Keratinocyte (primary cell): ENCODE measurements around the gene CDR2L. TPM values are rescaled to one million over a fixed set of nuclear protein-coding genes. Genes with fewer than 3 reads are reported as not detected.

Source experiments
- DNase-seq: peaks from one replicate; pipeline ENCODE4 v3.0.0-alpha.2; 2011; ENCODE audit warnings: low read depth, missing footprints, low spot score
- FAIRE-seq: peaks from 2 replicates; lab custom pipeline; 2011; peaks lifted over from hg19 to GRCh38; lab: Jason Lieb, UNC
- H2AFZ ChIP-seq: 2 replicates; pipeline ENCODE4 v1.6.0; 2012; ENCODE audit warnings: low read length, control low read depth, inconsistent platforms; ENCODE audit not compliant: control insufficient read depth
- H3K27ac ChIP-seq: 2 replicates; pipeline ENCODE4 v1.5.1; 2011; ENCODE audit warnings: low read length; ENCODE audit not compliant: control insufficient read depth, insufficient read depth
- H3K27me3 ChIP-seq: 3 replicates; pipeline ENCODE4 v1.6.0; 2011; ENCODE audit warnings: low read length; ENCODE audit not compliant: control insufficient read depth, insufficient read depth; ENCODE audit errors: extremely low read depth
- H3K36me3 ChIP-seq, 2 experiments: 2 replicates in 1 of 2; 3 replicates in 1 of 2; pipeline ENCODE4 v1.5.1; 2011; ENCODE audit warnings: low read length in 2 of 2, mild to moderate bottlenecking in 1 of 2; ENCODE audit not compliant: control insufficient read depth in 2 of 2, insufficient read depth in 2 of 2; ENCODE audit errors: extremely low read depth in 1 of 2
- H3K4me1 ChIP-seq: 3 replicates; pipeline ENCODE4 v1.5.1; 2011; ENCODE audit warnings: low read length; ENCODE audit not compliant: control insufficient read depth, insufficient read depth; ENCODE audit errors: extremely low read depth
- H3K4me2 ChIP-seq: 3 replicates; pipeline ENCODE4 v1.6.0; 2011; ENCODE audit warnings: low read depth, low read length; ENCODE audit not compliant: control insufficient read depth, insufficient read depth; ENCODE audit errors: extremely low read depth
- H3K4me3 ChIP-seq, 3 experiments: fragments of 200-600 bp in 1 of 3; sonication (generic) in 1 of 3; 2 replicates in 2 of 3; 3 replicates in 1 of 3; pipeline ENCODE4 v1.5.1; 2011 to 2016; ENCODE audit warnings: low read length in 3 of 3, mild to moderate bottlenecking in 3 of 3, control low read depth in 2 of 3, inconsistent platforms in 1 of 3, low read depth in 1 of 3, mixed read lengths in 1 of 3, mixed run types in 1 of 3, moderate library complexity in 1 of 3; ENCODE audit not compliant: control insufficient read depth in 2 of 3, insufficient read depth in 2 of 3; ENCODE audit errors: extremely low read depth in 1 of 3
- H3K79me2 ChIP-seq: 2 replicates; pipeline ENCODE4 v1.6.0; 2012; ENCODE audit warnings: low read length; ENCODE audit not compliant: control insufficient read depth, insufficient read depth
- H3K9ac ChIP-seq: 3 replicates; pipeline ENCODE4 v1.6.0; 2011; ENCODE audit warnings: low read length; ENCODE audit not compliant: control insufficient read depth, insufficient read depth; ENCODE audit errors: extremely low read depth
- H3K9me1 ChIP-seq: 3 replicates; pipeline ENCODE4 v1.6.0; 2011; ENCODE audit warnings: low read length; ENCODE audit not compliant: control insufficient read depth, insufficient read depth; ENCODE audit errors: extremely low read depth
- H3K9me3 ChIP-seq: 2 replicates; pipeline ENCODE4 v1.5.1; 2012; ENCODE audit warnings: low read depth, low read length; ENCODE audit not compliant: control insufficient read depth
- H4K20me1 ChIP-seq: 3 replicates; pipeline ENCODE4 v1.6.0; 2011; ENCODE audit warnings: low read length; ENCODE audit not compliant: control insufficient read depth, insufficient read depth; ENCODE audit errors: extremely low read depth
- CTCF ChIP-seq, 3 experiments: IDR thresholded peaks in 1 of 3; conservative IDR thresholded peaks in 1 of 3; optimal IDR thresholded peaks in 1 of 3; 2 replicates in 2 of 3; 3 replicates in 1 of 3; pipeline versions ENCODE3 to v1.5.1; 2011; ENCODE audit warnings: low read length in 3 of 3, mild to moderate bottlenecking in 3 of 3, moderate library complexity in 2 of 3, control low read depth in 1 of 3, inconsistent platforms in 1 of 3; ENCODE audit not compliant: insufficient read depth in 2 of 3; ENCODE audit errors: extremely low read depth in 1 of 3
- EZH2 ChIP-seq: IDR thresholded peaks from one replicate; pipeline ENCODE4 v1.6.1; 2012; ENCODE audit warnings: inconsistent platforms, mild to moderate bottlenecking, low read length, moderate library complexity
- dilution Hi-C: fragments of 300-500 bp; cut with MboI; formaldehyde crosslinking; loops from one replicate; pipeline ENCODE4 v1.7.0; 2020; ENCODE audit warnings: low sequenced_read_pairs; ENCODE audit not compliant: extremely low pct_ligation_motif_present
- polyA plus RNA-seq, 5 experiments: library from polyadenylated mRNA; depleted of rRNA in 3 of 5; stranded (reverse) in 3 of 5; stranded (forward) in 1 of 5; unstranded in 1 of 5; fragments of >200 nt; gene quantifications; 1 replicate in 1 of 5; 2 replicates in 3 of 5; 3 replicates in 1 of 5; pipeline versions ENCODE4 v1.2.1 to v1.2.3, GENCODE V29; 2011 to 2012; ENCODE audit warnings: missing spikeins in 2 of 5, low read depth in 1 of 5, low replicate concordance in 1 of 5

Gene CDR2L
- polyA plus RNA-seq, 1 donor (not counting 4 experiments of a cell fraction or from before 2014, with no cell fraction given), result 7.1 TPM

GRCh38 chr17:75034236-75034908 lies 46.9 kb downstream of the CDR2L start:
- H3K9me3 ChIP-seq, result no peaks in the 10 kb centered on the region
- H3K4me3 ChIP-seq, result peak overlapping the region; percentile 53 to 90 (median 81)
- peak overlapping the region; percentile 94 for H3K27ac ChIP-seq
- H3K36me3 ChIP-seq, result peaks cover 6 to 7% of the 10 kb centered on the region in 2 experiments
- dilution Hi-C loops, result no loop called here
- peak overlapping the region; percentile 80 for H3K4me2 ChIP-seq
- FAIRE-seq, result no peak
- H3K9ac ChIP-seq, result peak overlapping the region; percentile 97
- no peaks in the 10 kb centered on the region for H3K79me2 ChIP-seq
- DNase-seq, result no peak
- H4K20me1 ChIP-seq, result no peaks in the 10 kb centered on the region
- TF ChIP-seq EZH2, result no peak
- peaks cover 34% of the 10 kb centered on the region for H3K4me1 ChIP-seq
- no peaks in the 10 kb centered on the region for H3K9me1 ChIP-seq
- H2AFZ ChIP-seq, result peak overlapping the region; percentile 93
- no peaks in the 10 kb centered on the region for H3K27me3 ChIP-seq

GRCh38 chr17:75036643-75037268 lies 49.3 kb downstream of the CDR2L start:
- Histone ChIP-seq H2AFZ (peak overlapping the region; percentile 76), H3K4me3 (peak overlapping the region in 1 of 3 experiments; percentile 41), H4K20me1 (no peaks in the 10 kb centered on the region), H3K9me1 (no peaks in the 10 kb centered on the region), H3K36me3 (peaks cover 7 to 18% of the 10 kb centered on the region in 2 experiments), H3K4me2 (peak overlapping the region; percentile 65), H3K4me1 (peaks cover 34% of the 10 kb centered on the region), H3K9me3 (no peaks in the 10 kb centered on the region), H3K27me3 (no peaks in the 10 kb centered on the region), H3K79me2 (no peaks in the 10 kb centered on the region), H3K27ac (peak overlapping the region; percentile 74), H3K9ac (peak overlapping the region; percentile 55)
- FAIRE-seq (peak; percentile 87), DNase-seq (peak; percentile 95)
- dilution Hi-C loops, result no loop called here
- TF ChIP-seq CTCF (optimal IDR thresholded peaks at IDR 0.05 in 1 of 3, IDR thresholded peaks at IDR 0.05 in 1 of 3, conservative IDR thresholded peaks at IDR 0.05 in 1 of 3; ENCODE audit: extremely low read depth in 1 of 3, insufficient read depth in 2 of 3, low read length in 3 of 3), result no peak
- TF ChIP-seq EZH2, result no peak
